Sigmoid colon (tissue), 7 donors: ENCODE data around the gene CCDC63. TPM values are rescaled to one million over a fixed set of nuclear protein-coding genes. Genes with fewer than 3 reads are reported as not detected.

Experiments used
- DNase-seq: peaks from one replicate; pipeline ENCODE4 v3.0.0-alpha.2; 2019
- H3K27ac ChIP-seq, 4 donors: fragments of 200-600 bp; sonication (generic); one replicate each; pipeline ENCODE4 v1.5.1; 2016 to 2019; ENCODE audit warnings: mild to moderate bottlenecking in 1 of 4
- H3K27me3 ChIP-seq, 3 donors: fragments of 200-600 bp; sonication (generic); one replicate each; pipeline ENCODE4 v1.5.1; 2019; ENCODE audit warnings: mild to moderate bottlenecking in 1 of 3
- H3K36me3 ChIP-seq, 4 donors: fragments of 200-600 bp; sonication (generic); one replicate each; pipeline ENCODE4 v1.5.1; 2016 to 2019
- H3K4me1 ChIP-seq, 4 donors: fragments of 200-600 bp; sonication (generic); one replicate each; pipeline ENCODE4 v1.5.1; 2017 to 2019
- H3K4me3 ChIP-seq, 4 donors: fragments of 200-600 bp; sonication (generic); one replicate each; pipeline ENCODE4 v1.5.1; 2017 to 2019; ENCODE audit warnings: mild to moderate bottlenecking in 2 of 4, moderate library complexity in 1 of 4
- H3K9me3 ChIP-seq, 4 donors: fragments of 200-600 bp in 3 of 4; sonication (generic) in 3 of 4; one replicate each; pipeline versions ENCODE4 v1.5.1 to v1.6.1; 2013 to 2019
- EP300 ChIP-seq, 4 donors: sonication (generic); formaldehyde crosslinking; IDR thresholded peaks; one replicate each; pipeline ENCODE4 v1.6.1; 2017; ENCODE audit warnings: antibody characterized with exemption in 4 of 4
- POLR2A ChIP-seq, 2 donors: fragments of 450-650 bp; IDR thresholded peaks; one replicate each; pipeline ENCODE4 v1.6.1; 2016; ENCODE audit warnings: antibody characterized with exemption in 2 of 2, mild to moderate bottlenecking in 2 of 2, moderate library complexity in 2 of 2
- POLR2AphosphoS5 ChIP-seq, 4 donors: sonication (generic); formaldehyde crosslinking; IDR thresholded peaks; one replicate each; pipeline ENCODE4 v1.6.1; 2017; ENCODE audit warnings: antibody characterized with exemption in 4 of 4
- WGBS, 2 donors: extraction: QIAGEN DNeasy Blood & Tissue Kit; methylation state at CpG; one replicate each; pipeline ENCODE4 v1.1.7; 2013; 5-methylcytosine and 5-hydroxymethylcytosine counted together
- intact Hi-C: fragments of 100-400 bp; cut with DNase I; formaldehyde crosslinking; loops from one replicate; pipeline ENCODE4 v1.15.1; 2023
- polyA plus RNA-seq, 3 donors: library from polyadenylated mRNA; stranded (reverse); fragments of 200-250 nt; gene quantifications; one replicate each; pipeline ENCODE4 v1.2.3, GENCODE V29; 2013
- total RNA-seq, 4 donors: library from RNA; depleted of rRNA; stranded (reverse); fragments of >200 nt; gene quantifications; one replicate each; pipeline ENCODE4 v1.1.0, GENCODE V29; 2016
- TF ChIP-seq, protein P1 (sequence below), 4 experiments: fragments of 450-650 bp in 3 of 4; fragments of 200-600 bp in 1 of 4; IDR thresholded peaks; one replicate each; pipeline ENCODE4 v1.5.1; 2016 to 2019; ENCODE audit warnings: antibody characterized with exemption in 4 of 4, mild to moderate bottlenecking in 3 of 4, moderate library complexity in 2 of 4
- donor health status: healthy with polysubstance abuse.
- donor health status: Bipolar disorder and iron deficiency.
- donor health status: healthy.

Gene CCDC63
- total and polyA plus RNA-seq, 7 donors = not detected

GRCh38 chr12:110809149-110809548, 37.6 kb upstream of the CCDC63 start:
- WGBS, 2 donors = 15 to 61% methylated on average over 1 of the region's 1 CpG
- no peaks in the 10 kb centered on the region for H3K4me1 ChIP-seq
- no peak overlapping the region for H3K4me3 ChIP-seq
- H3K27me3 ChIP-seq = peaks cover 0 to 18% (median 5%) of the 10 kb centered on the region in 3 donors
- H3K36me3 ChIP-seq = no peaks in the 10 kb centered on the region
- DNase-seq = no peak
- peaks cover 0 to 6% (median 3%) of the 10 kb centered on the region in 4 donors for H3K9me3 ChIP-seq
- H3K27ac ChIP-seq = no peak overlapping the region
- intact Hi-C loops = no loop called here
- TF ChIP-seq POLR2AphosphoS5 (IDR thresholded peaks at IDR 0.05) (no peak), EP300 (IDR thresholded peaks at IDR 0.05) (no peak), POLR2A (IDR thresholded peaks at IDR 0.05) (no peak)
- TF ChIP-seq, protein P1, sequence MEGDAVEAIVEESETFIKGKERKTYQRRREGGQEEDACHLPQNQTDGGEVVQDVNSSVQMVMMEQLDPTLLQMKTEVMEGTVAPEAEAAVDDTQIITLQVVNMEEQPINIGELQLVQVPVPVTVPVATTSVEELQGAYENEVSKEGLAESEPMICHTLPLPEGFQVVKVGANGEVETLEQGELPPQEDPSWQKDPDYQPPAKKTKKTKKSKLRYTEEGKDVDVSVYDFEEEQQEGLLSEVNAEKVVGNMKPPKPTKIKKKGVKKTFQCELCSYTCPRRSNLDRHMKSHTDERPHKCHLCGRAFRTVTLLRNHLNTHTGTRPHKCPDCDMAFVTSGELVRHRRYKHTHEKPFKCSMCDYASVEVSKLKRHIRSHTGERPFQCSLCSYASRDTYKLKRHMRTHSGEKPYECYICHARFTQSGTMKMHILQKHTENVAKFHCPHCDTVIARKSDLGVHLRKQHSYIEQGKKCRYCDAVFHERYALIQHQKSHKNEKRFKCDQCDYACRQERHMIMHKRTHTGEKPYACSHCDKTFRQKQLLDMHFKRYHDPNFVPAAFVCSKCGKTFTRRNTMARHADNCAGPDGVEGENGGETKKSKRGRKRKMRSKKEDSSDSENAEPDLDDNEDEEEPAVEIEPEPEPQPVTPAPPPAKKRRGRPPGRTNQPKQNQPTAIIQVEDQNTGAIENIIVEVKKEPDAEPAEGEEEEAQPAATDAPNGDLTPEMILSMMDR (IDR thresholded peaks at IDR 0.05) = no peak

DNA sequence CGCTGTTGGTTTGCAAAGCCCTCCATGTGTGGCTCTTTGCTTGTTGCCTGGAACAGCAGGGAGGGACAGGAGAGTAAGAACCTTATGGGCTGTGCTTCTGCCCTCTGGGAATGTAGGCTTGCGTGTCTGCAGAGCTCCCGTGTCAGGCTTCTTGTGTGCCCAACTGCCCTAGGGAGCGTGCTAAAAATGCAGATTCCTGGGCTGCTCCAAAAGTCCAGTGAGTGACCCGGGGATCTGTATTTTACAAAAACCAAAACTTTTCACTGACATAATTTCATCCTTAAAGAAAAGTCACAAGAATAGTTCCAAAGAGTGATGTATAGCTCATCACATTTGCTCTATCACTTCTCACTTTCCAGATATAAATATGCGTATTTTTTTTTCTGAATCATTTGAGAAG, 34.8 kb upstream of the CCDC63 start:
- WGBS, 2 donors = 89 to 90% methylated on average over 6 of the region's 6 CpGs
- peaks cover 0 to 18% (median 5%) of the 10 kb centered on the region in 3 donors for H3K27me3 ChIP-seq
- H3K27ac ChIP-seq = no peak overlapping the region
- no peak for TF ChIP-seq POLR2AphosphoS5 (IDR thresholded peaks at IDR 0.05)
- TF ChIP-seq, protein P1 (IDR thresholded peaks at IDR 0.05) = no peak
- TF ChIP-seq POLR2A (IDR thresholded peaks at IDR 0.05) = no peak
- H3K4me3 ChIP-seq = no peak overlapping the region
- H3K4me1 ChIP-seq = no peaks in the 10 kb centered on the region
- no peak for DNase-seq
- intact Hi-C loops = no loop called here
- H3K9me3 ChIP-seq = no peaks in the 10 kb centered on the region
- H3K36me3 ChIP-seq = no peaks in the 10 kb centered on the region

GRCh38 chr12:110813285-110813684, 33.5 kb upstream of the CCDC63 start:
- no peak for DNase-seq
- intact Hi-C loops = no loop called here
- H3K27me3 ChIP-seq = peaks cover 0 to 18% (median 5%) of the 10 kb centered on the region in 3 donors
- no peak overlapping the region for H3K4me3 ChIP-seq
- 23 to 44% methylated on average over 8 of the region's 8 CpGs for WGBS, 2 donors
- H3K36me3 ChIP-seq = no peaks in the 10 kb centered on the region
- TF ChIP-seq POLR2AphosphoS5 (IDR thresholded peaks at IDR 0.05) = no peak
- no peak for TF ChIP-seq EP300 (IDR thresholded peaks at IDR 0.05)
- TF ChIP-seq, protein P1 (IDR thresholded peaks at IDR 0.05) = no peak
- TF ChIP-seq POLR2A (IDR thresholded peaks at IDR 0.05) = no peak
- no peak overlapping the region for H3K27ac ChIP-seq
- no peaks in the 10 kb centered on the region for H3K9me3 ChIP-seq
- H3K4me1 ChIP-seq = no peaks in the 10 kb centered on the region

DNA sequence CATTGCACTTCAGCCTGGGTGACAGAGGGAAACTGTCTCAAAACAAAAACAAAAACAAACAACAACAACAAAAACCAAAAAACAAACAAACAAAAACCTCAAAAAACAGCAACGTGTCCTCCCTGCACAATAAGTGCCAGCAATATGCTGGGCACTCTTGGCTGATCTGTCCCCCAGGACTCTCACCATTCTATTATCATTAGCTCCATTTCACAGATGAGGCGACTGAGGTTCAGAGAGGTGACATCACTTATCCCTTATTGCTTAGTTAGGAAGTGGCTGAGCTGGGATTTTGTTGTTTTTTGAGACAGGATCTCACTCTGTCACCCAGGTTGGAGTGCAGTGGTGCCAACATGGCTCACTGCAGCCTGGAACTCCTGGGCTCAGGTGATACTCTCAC, 33.0 kb upstream of the CCDC63 start:
- H3K9me3 ChIP-seq = no peaks in the 10 kb centered on the region
- H3K27me3 ChIP-seq = peaks cover 0 to 18% (median 5%) of the 10 kb centered on the region in 3 donors
- no peaks in the 10 kb centered on the region for H3K36me3 ChIP-seq
- intact Hi-C loops = no loop called here
- H3K27ac ChIP-seq = no peak overlapping the region
- H3K4me1 ChIP-seq = no peaks in the 10 kb centered on the region
- TF ChIP-seq POLR2A (IDR thresholded peaks at IDR 0.05) (no peak), POLR2AphosphoS5 (IDR thresholded peaks at IDR 0.05) (no peak), EP300 (IDR thresholded peaks at IDR 0.05) (no peak)
- TF ChIP-seq, protein P1 (IDR thresholded peaks at IDR 0.05) = no peak
- WGBS, 2 donors = 68 to 84% methylated on average over 2 of the region's 2 CpGs
- DNase-seq = no peak
- no peak overlapping the region for H3K4me3 ChIP-seq

DNA sequence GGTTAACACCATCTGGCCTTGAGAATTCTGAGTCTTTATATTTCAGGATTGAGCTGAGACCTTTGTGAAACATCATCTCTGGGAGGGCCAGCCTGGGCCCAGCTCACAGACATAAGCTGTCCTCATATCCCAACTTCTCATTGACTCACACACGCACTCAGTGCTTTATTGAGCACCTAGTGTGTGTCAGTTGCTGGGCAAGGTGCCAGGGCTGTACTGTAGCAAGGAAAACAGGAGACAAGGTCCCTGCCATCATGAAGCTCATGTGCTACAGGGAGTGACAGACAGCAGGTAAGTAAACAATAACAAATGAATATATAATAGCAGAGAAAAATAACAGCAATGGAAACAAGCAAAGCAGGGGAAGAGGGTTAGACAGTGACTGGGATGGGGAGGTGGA, 30.5 kb upstream of the CCDC63 start:
- no peak overlapping the region for H3K4me3 ChIP-seq
- TF ChIP-seq EP300 (IDR thresholded peaks at IDR 0.05) (no peak), POLR2A (IDR thresholded peaks at IDR 0.05) (no peak), POLR2AphosphoS5 (IDR thresholded peaks at IDR 0.05) (no peak)
- TF ChIP-seq, protein P1 (IDR thresholded peaks at IDR 0.05) = no peak
- no peaks in the 10 kb centered on the region for H3K9me3 ChIP-seq
- no peak overlapping the region for H3K27ac ChIP-seq
- WGBS, 2 donors = 88 to 93% methylated on average over 1 of the region's 1 CpG
- intact Hi-C loops = no loop called here
- H3K4me1 ChIP-seq = no peaks in the 10 kb centered on the region
- no peak for DNase-seq
- H3K27me3 ChIP-seq = peaks cover 0 to 18% (median 5%) of the 10 kb centered on the region in 3 donors
- H3K36me3 ChIP-seq = no peaks in the 10 kb centered on the region
